Umbilical cord (tissue), 2 donors: ENCODE results near the gene GAREM1. TPM values are rescaled to one million over a fixed set of nuclear protein-coding genes. Genes with fewer than 3 reads are reported as not detected.

Source experiments
- DNase-seq: peaks from one replicate; pipeline ENCODE4 v3.0.0-alpha.2; 2015; ENCODE audit warnings: low spot score
- total RNA-seq: library from RNA; depleted of rRNA; stranded (reverse); fragments of >200 nt; gene quantifications from one replicate; pipeline ENCODE4 v1.2.3, GENCODE V29; 2014; ENCODE audit warnings: low replicate concordance; ENCODE audit not compliant: insufficient read depth

GAREM1 gene
- total RNA-seq, 1 donor from 2014 or later = 5.1 TPM

GRCh38 chr18:32459361-32460101 is 11.2 kb downstream of the GAREM1 start:
- DNase-seq = no peak

DNA sequence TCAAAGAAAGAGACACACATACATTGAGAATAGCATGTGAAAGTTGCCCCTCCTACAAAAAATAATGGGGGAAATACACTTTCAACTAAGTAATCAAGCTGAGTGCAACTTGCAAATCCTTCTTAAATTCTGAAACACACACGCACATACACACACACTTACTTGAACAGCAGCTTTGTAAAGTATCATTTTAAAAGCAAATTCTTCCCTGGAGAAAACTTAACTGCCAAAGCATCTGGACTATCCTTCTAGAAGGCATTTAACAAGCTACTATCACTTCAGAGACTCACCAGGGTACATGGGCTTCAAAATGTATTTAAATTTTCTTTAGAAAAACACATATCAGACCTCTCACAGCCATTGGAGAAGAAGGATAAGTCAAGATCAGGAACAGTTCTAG is 15.3 kb downstream of the GAREM1 start:
- no peak for DNase-seq

DNA sequence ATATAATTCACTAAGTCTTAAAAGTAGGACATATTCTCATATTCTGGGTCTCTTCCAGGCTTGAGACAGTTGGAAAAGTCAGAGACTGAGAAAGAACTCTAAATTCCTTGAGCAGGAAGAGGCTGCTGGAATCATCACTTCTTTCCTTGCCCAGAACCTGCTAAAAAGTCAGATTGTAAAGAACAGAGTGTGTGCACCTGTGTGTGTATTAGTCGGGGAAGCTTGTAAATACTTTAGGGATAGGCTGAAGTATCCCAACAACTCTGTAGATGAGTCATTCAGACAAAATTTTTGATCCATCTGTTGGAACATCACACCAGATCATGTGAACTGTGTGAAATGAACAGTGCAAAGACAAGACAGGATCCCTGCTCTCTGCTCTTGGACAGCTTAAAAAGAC is 16.1 kb downstream of the GAREM1 start:
- peak; percentile 28 for DNase-seq

DNA sequence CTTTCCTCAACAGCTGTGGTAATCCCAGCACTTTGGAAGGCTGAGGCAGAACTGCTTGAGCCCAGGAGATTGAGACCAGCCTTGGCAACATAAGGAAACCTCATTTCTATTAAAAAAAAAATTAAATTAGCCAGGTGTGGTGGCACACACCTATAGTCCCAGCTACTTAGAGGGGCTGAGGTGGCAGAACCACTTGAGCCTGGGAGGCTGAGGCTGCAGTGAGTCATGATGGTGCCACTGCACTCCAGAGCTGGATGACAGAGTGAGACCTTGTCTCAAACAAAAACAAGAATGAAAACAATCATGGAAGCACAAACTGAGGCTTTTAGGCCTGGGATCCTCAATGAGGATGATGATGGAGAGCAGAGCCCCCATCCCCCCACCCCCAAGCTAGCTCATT is 19.8 kb downstream of the GAREM1 start:
- DNase-seq = no peak

- no peak for DNase-seq
These were observed 20.5 kb downstream of the GAREM1 start for GRCh38 chr18:32450026-32450691.

DNA sequence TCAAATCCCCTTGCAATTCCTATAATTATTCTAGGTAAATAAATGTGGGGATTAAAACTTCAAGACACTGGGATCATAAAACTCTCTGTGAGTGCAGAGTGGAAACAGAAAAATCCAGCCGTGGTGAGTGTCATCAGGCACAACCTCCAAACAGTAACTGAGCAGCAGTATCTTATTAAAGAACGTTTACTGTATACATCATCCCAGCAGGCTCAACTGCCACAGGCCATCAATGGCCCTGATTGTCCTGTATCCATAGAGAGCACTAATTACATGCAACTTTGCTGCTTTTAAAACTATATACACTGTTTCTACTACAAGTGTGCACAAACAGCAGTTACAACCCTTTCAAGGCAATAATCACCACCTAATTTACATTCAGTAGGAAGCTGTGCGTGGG is 23.9 kb downstream of the GAREM1 start:
- no peak for DNase-seq

DNA sequence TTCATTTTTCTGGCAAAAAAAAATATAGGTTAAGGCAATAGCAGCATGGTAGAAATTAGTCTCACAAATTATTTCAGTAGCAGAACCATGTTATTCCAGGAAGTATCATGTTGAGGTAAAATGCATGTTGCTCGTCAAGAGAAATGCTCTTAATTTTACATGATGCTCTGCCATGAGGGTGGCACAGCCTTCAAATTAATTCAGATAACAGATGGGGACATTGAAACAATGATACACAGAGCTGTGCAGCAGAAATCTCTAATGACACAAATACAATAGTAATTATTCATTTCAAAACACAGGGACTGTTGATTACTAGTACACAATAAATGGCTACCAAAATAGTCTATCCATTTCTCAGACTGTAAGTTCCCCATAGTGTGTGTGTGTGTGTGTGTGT is 24.8 kb downstream of the GAREM1 start:
- no peak for DNase-seq

GRCh38 chr18:32443706-32444215 is 26.9 kb downstream of the GAREM1 start:
- no peak for DNase-seq

DNA sequence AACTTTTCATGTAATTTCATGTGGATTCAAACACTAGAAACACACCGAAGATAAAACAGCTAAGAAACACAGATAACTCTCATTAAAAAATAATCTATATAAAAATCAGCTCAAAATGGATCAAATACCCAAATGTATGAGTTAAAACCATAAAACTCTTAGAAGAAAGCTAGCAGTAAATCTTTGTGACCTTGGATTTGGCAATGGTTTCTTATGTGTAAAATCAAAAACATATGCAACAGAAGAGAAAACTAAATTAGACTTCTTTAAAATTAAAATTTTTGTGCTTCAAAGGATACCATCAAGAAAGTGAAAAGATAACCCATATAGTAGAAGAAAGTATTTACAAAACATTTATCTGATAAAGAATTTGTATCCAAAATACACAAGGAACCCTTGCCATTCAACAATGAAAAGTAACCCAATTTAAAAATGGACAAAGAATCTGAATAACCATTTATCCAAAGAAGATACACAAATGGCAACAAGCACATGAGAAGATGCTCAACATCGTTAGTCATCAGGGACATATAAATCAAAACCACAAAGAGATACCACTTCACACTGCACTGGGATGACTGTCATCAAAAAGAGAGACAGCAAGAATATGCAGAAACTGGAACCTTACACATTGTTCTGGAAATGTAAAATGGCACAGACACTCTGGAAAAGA is 27.5 kb downstream of the GAREM1 start:
- DNase-seq = no peak

- no peak for DNase-seq
These were observed 28.1 kb downstream of the GAREM1 start for GRCh38 chr18:32442575-32442974.

DNA sequence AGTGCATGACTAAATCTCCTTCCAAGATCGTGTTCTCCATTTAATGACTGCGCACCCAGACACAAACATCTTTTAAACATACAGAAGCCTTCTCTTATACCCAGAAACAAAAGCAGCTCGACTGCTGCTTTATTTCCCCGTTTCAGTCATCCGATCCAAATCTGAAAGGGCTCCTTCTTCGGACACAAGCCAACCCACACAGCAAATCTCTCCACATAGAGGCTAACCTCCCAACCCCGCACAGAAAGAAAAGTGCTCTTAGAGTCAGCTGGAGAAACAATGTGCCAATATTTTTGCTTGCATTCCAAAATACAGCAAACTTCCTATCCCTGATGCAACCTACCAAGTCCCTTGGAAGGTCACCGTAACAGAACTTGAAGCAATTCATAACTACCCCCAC is 29.1 kb downstream of the GAREM1 start:
- DNase-seq = no peak

DNA sequence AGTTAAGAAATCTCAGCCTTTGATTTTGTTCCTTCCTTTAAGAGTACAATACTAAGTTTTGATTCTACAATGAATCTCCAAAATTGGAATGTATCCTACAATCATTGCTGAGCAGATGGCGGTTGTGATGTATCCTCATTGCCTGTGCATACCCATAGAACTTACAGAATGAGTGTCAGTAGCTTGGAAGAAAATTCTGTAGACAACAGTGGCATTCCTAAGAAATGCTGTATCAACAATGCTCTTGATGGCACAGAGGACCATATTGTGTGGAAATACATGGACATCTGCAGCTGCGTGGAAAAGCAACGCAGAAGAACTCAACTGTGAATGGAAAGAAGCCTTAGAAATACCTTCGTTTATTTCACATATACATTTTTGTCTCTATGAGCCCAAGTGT is 30.2 kb downstream of the GAREM1 start:
- no peak for DNase-seq

- no peak for DNase-seq
These were observed 30.9 kb downstream of the GAREM1 start for GRCh38 chr18:32439802-32440201.

- no peak for DNase-seq
These were observed 31.4 kb downstream of the GAREM1 start for GRCh38 chr18:32439241-32439640.

DNA sequence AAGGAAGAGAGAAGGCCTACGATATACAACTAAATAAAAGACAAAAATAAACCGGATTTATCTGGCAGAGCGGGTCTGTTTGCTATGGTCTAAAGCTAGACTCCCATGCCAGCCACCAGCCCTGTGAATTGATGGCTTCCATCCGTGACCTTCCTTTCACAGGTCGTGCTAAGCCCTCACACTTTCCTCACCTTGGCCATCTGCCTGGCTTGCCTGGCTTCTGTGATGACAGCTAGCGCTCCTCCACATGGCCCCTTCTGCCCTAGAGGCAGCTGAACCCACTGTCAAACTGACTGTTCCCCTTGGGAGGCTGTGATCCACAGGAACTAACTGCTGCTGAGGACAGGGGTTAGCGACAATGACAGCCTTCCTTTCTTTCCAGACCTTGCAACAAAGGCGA is 32.5 kb downstream of the GAREM1 start:
- DNase-seq = no peak

DNA sequence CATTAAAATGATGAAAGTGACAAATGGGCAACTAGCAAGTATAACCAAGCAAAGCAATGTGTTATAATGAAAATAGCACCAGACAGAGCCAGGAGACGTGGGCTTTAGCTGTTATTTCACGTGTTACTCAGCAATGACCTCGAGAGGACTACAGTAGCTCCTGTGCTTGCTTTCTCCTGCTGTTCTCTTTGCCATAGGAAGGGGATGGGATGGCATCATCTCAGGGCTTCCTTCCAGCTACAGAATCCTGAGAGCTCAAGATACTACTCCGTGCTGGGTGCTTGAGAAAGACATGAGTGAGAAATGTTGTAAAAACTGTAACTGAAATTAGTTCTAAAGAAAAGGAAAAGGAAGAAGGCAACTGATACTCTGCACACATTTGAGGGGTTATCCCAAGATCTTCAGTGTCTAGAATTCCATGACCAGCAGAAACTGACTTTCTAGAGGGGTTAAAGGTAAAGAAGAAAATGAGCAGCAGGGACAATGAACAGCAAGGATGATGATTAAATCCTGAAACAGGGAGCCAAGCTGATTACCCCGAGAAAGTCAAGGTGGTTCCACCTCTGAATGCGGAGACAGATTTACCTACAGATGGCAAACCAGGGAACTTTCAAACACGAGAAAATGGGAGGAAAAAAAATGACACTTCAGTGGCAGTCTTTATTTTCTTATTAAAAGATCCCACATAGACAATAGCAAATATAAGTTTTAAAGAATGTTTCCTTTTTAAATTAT is 33.4 kb downstream of the GAREM1 start:
- DNase-seq = no peak

GRCh38 chr18:32435631-32436500 is 34.8 kb downstream of the GAREM1 start:
- no peak for DNase-seq

- no peak for DNase-seq
These were observed 38.9 kb downstream of the GAREM1 start for GRCh38 chr18:32431753-32432152.

GRCh38 chr18:32429402-32429801 is 41.3 kb downstream of the GAREM1 start:
- DNase-seq = no peak

DNA sequence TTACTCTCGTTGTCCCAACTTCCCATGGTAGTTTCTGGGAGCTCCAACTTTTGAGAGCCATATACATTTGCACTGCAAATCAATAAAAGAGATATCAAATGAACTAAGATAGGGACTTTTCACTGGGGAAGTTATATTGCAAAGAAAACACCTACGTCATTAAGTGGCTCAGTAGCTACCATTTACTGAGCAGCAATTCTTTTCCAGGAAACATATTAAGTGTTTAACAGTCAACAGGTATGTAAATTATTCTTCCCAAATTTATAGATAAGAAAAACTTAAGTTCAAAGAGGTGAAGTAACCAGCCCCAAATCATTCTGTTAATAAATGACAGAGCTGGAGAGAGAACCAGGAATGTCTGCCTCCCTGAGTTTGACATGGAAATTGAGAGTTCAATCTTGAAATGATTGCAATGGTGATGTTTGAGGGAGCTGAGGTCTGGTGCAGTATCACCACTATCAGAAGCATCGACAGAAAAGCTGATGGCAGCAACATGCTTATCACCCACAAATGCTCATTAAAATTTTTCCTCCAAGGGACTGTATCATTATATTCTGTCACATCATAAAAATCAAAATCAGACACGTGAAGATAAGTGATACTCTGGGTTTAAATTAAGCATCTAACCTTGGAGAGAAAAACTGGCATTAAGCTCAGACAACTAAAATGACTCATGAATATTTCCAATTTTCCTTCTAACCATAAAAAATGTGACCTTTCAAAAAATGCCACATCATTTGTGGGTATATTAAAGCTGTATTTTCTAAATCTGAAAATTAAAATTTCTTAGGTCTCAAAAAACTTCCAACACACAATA is 43.4 kb downstream of the GAREM1 start:
- no peak for DNase-seq
